ENCODE measurements around the gene WDFY3. TPM values are rescaled to one million over a fixed set of nuclear protein-coding genes. Genes with fewer than 3 reads are reported as not detected.

Gene WDFY3
- total and polyA plus RNA-seq, 3 experiments from 2014 or later = 0.53 to 0.85 TPM; not detected in 1

DNA sequence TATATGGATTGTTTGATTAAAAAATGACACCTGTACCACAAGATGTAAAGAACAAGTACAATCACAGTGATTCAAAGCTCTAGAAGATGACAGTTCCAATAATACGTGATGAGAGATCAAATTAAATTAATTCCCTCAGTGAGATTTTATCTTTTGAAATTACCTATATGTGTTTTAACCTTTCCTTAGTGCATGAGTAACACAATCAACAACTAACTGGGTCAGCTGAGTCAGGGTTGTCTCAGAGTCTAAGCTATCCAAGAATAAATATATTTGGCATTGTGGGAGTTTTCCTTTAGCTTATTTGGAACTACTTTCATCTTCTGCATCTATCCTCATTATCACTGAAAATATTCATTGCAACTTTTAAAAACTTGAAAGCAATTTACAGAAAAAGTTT lies 162.8 kb downstream of the WDFY3 start:
- H3K27me3 Mint-ChIP-seq = no peaks in the 10 kb centered on the region
- H3K27ac Mint-ChIP-seq = no peak overlapping the region
- ChIA-PET CTCF (no interaction called here), POLR2A (no interaction called here)
- H3K27me3 ChIP-seq (ENCODE audit: insufficient read depth, low read length, poor library complexity, severe bottlenecking) = no peaks in the 10 kb centered on the region
- peaks cover 0 to 5% (median 0%) of the 10 kb centered on the region in 5 donors for H3K9me3 Mint-ChIP-seq
- H3K9me3 ChIP-seq (ENCODE audit: low read length) = no peaks in the 10 kb centered on the region
- no peak overlapping the region for H3K4me3 Mint-ChIP-seq
- no peak overlapping the region for H3K27ac ChIP-seq (ENCODE audit: low read depth, low read length)
- H3K4me3 ChIP-seq (ENCODE audit: low read length) = no peak overlapping the region
- H3K36me3 ChIP-seq (ENCODE audit: insufficient read depth, low read length) = no peaks in the 10 kb centered on the region
- no peaks in the 10 kb centered on the region for H3K4me1 ChIP-seq (ENCODE audit: insufficient read depth, low read length)
- H3K36me3 Mint-ChIP-seq = no peaks in the 10 kb centered on the region
- no peak for DNase-seq
- no peaks in the 10 kb centered on the region for H3K4me1 Mint-ChIP-seq

DNA sequence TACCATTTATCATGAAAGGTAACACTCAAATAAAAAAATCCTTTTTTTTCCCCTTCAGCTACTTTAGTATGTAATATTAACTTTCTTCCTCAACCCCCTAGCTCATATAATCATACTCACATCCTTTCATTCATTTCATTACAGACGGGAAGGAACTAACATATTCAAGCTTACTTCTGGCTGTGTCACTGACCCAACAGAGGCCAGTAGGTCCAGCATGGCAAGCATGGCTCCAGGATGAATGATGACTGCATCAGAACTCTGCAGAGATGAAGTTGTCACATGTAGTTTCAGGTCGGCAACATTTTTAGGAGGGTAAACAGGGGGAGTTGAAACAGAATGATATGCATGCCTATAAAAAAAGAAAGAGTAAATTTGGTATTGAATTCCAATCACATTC lies 163.4 kb downstream of the WDFY3 start:
- no peak for DNase-seq
- ChIA-PET CTCF (no interaction called here), POLR2A (no interaction called here)
- H3K4me1 ChIP-seq (ENCODE audit: insufficient read depth, low read length) = no peaks in the 10 kb centered on the region
- Mint-ChIP-seq H3K27ac (peak overlapping the region in 1 of 8 donors; percentile 46), H3K9me3 (peaks cover 0 to 5% (median 0%) of the 10 kb centered on the region in 5 donors), H3K4me3 (no peak overlapping the region), H3K4me1 (no peaks in the 10 kb centered on the region), H3K27me3 (no peaks in the 10 kb centered on the region), H3K36me3 (no peaks in the 10 kb centered on the region)
- H3K4me3 ChIP-seq (ENCODE audit: low read length) = no peak overlapping the region
- no peaks in the 10 kb centered on the region for H3K36me3 ChIP-seq (ENCODE audit: insufficient read depth, low read length)
- no peaks in the 10 kb centered on the region for H3K27me3 ChIP-seq (ENCODE audit: insufficient read depth, low read length, poor library complexity, severe bottlenecking)
- H3K9me3 ChIP-seq (ENCODE audit: low read length) = no peaks in the 10 kb centered on the region
- H3K27ac ChIP-seq (ENCODE audit: low read depth, low read length) = no peak overlapping the region

DNA sequence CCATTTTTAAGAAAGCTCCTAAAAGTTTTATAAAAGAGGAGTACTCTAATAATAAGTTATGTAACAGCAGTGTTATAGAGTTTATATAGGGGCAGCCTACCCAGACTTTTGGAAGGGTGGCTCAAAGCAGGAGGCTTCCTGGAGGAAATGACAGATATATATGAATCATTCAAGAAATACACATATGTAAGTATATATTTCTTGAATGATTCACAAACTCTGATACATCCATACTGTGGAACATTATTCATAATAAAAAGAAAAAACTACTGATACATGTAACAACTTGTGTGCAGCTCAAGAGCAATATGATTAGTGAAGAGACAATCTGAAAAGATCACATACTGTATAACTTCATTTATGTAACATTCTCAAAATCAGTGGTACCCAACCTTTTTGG lies 166.2 kb downstream of the WDFY3 start:
- no peaks in the 10 kb centered on the region for H3K27me3 Mint-ChIP-seq
- Histone ChIP-seq H3K4me1 (ENCODE audit: insufficient read depth, low read length) (no peaks in the 10 kb centered on the region), H3K9me3 (ENCODE audit: low read length) (no peaks in the 10 kb centered on the region), H3K4me3 (ENCODE audit: low read length) (no peak overlapping the region), H3K27ac (ENCODE audit: low read depth, low read length) (no peak overlapping the region), H3K36me3 (ENCODE audit: insufficient read depth, low read length) (no peaks in the 10 kb centered on the region), H3K27me3 (ENCODE audit: insufficient read depth, low read length, poor library complexity, severe bottlenecking) (no peaks in the 10 kb centered on the region)
- ChIA-PET CTCF (no interaction called here), POLR2A (no interaction called here)
- no peak overlapping the region for H3K27ac Mint-ChIP-seq
- no peak for DNase-seq
- H3K4me1 Mint-ChIP-seq = no peaks in the 10 kb centered on the region
- no peak overlapping the region for H3K4me3 Mint-ChIP-seq
- no peaks in the 10 kb centered on the region for H3K36me3 Mint-ChIP-seq
- peaks cover 0 to 4% (median 0%) of the 10 kb centered on the region in 5 donors for H3K9me3 Mint-ChIP-seq

DNA sequence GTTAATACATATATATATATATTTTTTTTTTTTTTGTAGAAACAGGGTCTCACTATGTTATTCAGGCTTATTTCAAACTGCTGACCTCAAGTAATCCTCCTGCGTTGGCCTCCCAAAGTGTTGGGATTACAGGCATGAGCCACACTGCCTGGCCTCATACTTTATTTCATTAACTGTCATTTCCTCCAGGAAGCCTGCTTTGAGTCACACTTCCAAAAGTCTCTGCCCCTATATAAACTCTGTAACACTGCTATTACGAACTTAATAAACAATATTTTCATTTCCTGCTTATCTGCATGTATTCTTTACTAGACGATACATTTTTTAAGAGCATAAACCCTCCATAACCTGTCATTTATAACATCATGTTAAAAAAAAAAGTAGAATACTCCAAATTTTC lies 167.2 kb downstream of the WDFY3 start:
- POLR2A ChIA-PET = no interaction called here

DNA sequence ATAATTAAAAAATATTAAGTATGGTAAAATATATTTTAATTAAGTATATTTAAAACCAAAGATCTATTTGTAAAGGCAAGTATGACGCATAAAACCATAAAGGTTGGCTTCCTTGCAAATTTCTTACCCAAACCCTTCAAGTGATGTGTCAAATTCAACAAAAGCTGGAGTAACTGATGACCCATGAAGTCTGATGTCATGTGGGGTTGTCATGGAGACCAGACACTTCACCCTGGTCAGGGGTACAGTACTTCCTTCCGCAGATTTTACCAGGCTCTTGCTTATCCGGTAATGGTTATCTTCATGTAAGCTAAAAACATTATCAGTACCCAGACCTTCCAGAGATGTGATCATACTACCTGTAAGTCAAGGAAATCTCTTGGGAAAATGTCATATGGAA lies 170.1 kb downstream of the WDFY3 start:
- Mint-ChIP-seq H3K9me3 (peaks cover 0 to 3% (median 0%) of the 10 kb centered on the region in 5 donors), H3K4me1 (no peaks in the 10 kb centered on the region), H3K27ac (no peak overlapping the region), H3K36me3 (no peaks in the 10 kb centered on the region), H3K27me3 (peaks cover 0 to 1% of the 10 kb centered on the region in 2 donors), H3K4me3 (no peak overlapping the region)
- POLR2A ChIA-PET = no interaction called here
- DNase-seq = no peak
- Histone ChIP-seq H3K27me3 (ENCODE audit: insufficient read depth, low read length, poor library complexity, severe bottlenecking) (no peaks in the 10 kb centered on the region), H3K4me1 (ENCODE audit: insufficient read depth, low read length) (no peaks in the 10 kb centered on the region), H3K36me3 (ENCODE audit: insufficient read depth, low read length) (no peaks in the 10 kb centered on the region), H3K4me3 (ENCODE audit: low read length) (no peak overlapping the region), H3K27ac (ENCODE audit: low read depth, low read length) (no peak overlapping the region), H3K9me3 (ENCODE audit: low read length) (no peaks in the 10 kb centered on the region)
- CTCF ChIA-PET = no interaction called here

More for the DNA sequence above, 167.2 kb downstream of the WDFY3 start:
- no peak overlapping the region for H3K27ac Mint-ChIP-seq
- H3K4me1 Mint-ChIP-seq = no peaks in the 10 kb centered on the region
- H3K4me1 ChIP-seq (ENCODE audit: insufficient read depth, low read length) = no peaks in the 10 kb centered on the region
- no peak overlapping the region for H3K27ac ChIP-seq (ENCODE audit: low read depth, low read length)
- CTCF ChIA-PET = no interaction called here
- no peak for DNase-seq
- no peaks in the 10 kb centered on the region for H3K36me3 Mint-ChIP-seq
- H3K27me3 Mint-ChIP-seq = no peaks in the 10 kb centered on the region
- peaks cover 0 to 4% (median 0%) of the 10 kb centered on the region in 5 donors for H3K9me3 Mint-ChIP-seq
- no peaks in the 10 kb centered on the region for H3K36me3 ChIP-seq (ENCODE audit: insufficient read depth, low read length)
- H3K9me3 ChIP-seq (ENCODE audit: low read length) = no peaks in the 10 kb centered on the region
- no peak overlapping the region for H3K4me3 Mint-ChIP-seq
- no peak overlapping the region for H3K4me3 ChIP-seq (ENCODE audit: low read length)
- H3K27me3 ChIP-seq (ENCODE audit: insufficient read depth, low read length, poor library complexity, severe bottlenecking) = no peaks in the 10 kb centered on the region

DNA sequence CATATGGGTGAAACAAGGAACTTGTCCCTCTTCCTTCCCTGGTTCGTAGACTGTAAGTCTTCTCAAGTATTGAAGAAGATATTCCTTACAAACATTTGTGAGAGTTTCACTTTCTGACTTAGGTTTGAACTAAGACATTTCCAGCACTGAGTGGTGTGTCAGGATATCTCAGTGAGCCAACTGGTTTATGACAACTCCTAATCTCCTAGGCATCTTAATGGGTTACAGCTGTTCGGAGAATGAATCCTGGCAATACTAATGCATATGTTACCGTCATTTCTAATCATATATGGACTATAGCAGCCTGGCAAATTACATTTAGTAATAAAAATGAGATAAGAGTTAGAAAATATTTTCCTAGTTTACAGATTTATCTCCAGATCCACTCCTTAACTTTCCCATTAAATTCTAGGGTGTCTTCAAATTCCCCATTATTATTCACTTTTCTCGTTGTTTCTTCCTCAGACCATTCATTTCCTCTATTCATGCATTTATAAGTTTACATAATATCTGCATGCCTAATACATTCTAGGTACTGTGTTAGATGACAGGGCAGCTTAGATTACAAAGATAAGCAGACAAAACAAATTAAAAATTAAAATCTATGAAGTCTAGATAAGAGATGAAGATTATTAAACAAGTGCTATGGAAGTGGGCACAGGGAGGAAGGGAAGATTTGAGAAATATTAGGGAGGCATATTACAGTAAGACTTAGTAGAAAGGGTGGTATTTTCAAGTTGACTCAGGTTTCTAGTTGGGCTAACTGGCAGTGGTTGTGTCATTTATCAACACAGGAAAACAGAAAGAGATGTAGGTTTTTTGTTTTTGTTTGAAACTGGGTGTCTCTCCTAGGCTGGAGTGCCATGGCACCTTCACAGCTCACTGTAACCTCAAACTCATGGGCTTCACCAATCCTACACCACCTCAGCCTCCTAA lies 173.9 kb downstream of the WDFY3 start:
- ChIA-PET CTCF (no interaction called here), POLR2A (no interaction called here)
- Mint-ChIP-seq H3K9me3 (peaks cover 0 to 2% (median 0%) of the 10 kb centered on the region in 5 donors), H3K27ac (no peak overlapping the region), H3K27me3 (peaks cover 0 to 1% of the 10 kb centered on the region in 2 donors), H3K4me1 (no peaks in the 10 kb centered on the region), H3K36me3 (no peaks in the 10 kb centered on the region), H3K4me3 (no peak overlapping the region)
- no peaks in the 10 kb centered on the region for H3K27me3 ChIP-seq (ENCODE audit: insufficient read depth, low read length, poor library complexity, severe bottlenecking)
- H3K27ac ChIP-seq (ENCODE audit: low read depth, low read length) = no peak overlapping the region
- no peak for DNase-seq
- H3K4me1 ChIP-seq (ENCODE audit: insufficient read depth, low read length) = no peaks in the 10 kb centered on the region
- no peaks in the 10 kb centered on the region for H3K9me3 ChIP-seq (ENCODE audit: low read length)
- no peaks in the 10 kb centered on the region for H3K36me3 ChIP-seq (ENCODE audit: insufficient read depth, low read length)
- no peak overlapping the region for H3K4me3 ChIP-seq (ENCODE audit: low read length)

DNA sequence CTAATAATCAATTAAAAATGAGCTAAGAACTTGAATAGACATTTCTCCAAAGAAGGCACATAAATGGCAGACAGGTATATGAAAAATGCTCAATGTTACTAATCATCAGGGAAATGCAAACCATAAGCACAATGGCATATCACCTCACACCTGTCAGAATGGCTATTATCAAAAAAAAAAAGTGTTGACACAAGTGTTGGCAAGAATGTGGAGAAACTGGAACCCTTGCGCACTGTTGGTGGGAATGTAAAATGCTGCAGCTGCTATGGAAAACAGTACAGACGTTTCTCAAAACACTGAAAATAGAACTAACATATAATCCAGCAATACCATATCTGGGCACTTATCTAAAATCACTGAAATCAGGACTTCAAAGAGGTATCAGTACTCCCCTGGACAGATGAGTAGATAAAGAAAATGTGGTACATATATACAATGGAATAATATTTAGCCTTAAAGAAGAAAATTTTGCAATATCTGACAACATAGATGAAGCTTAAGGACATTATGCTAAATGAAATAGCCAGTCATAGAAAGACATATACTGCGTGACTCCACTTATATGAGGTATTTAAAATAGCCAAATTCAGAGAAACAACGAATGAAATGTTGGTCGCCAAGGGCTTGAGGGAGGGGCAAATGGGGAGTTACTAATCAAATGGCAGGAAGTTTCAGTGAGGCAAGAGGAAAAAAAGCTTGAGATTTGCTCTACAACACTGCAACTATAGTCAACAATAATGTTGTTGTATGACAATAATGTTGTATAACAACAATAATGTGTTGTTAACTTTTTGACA lies 175.5 kb downstream of the WDFY3 start:
- H3K4me3 ChIP-seq (ENCODE audit: low read length) = no peak overlapping the region
- CTCF ChIA-PET = no interaction called here

DNA sequence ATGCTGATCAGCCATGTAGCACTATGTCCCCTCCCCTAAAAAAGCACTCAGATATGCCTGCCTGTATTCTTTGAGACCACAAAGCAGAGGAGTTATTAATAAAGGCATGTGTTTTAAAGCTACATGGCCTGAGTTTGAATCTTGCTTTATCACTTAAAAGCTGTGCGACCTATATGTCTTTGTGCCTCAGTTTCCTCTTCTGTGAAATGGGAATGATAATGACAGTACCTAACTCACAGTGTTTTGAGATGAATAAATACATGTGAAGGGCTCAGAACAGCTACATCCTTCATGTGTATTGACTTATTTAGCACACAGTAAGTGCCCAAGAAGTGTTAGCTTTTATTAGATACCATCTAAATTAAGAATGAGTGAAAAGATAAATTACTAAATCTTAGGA lies 180.0 kb downstream of the WDFY3 start:
- Histone ChIP-seq H3K27me3 (ENCODE audit: insufficient read depth, low read length, poor library complexity, severe bottlenecking) (no peaks in the 10 kb centered on the region), H3K36me3 (ENCODE audit: insufficient read depth, low read length) (no peaks in the 10 kb centered on the region), H3K9me3 (ENCODE audit: low read length) (no peaks in the 10 kb centered on the region), H3K4me1 (ENCODE audit: insufficient read depth, low read length) (no peaks in the 10 kb centered on the region), H3K4me3 (ENCODE audit: low read length) (no peak overlapping the region), H3K27ac (ENCODE audit: low read depth, low read length) (no peak overlapping the region)
- no peak for DNase-seq
- ChIA-PET CTCF (no interaction called here), POLR2A (no interaction called here)
- H3K4me3 Mint-ChIP-seq = no peak overlapping the region
- H3K36me3 Mint-ChIP-seq = no peaks in the 10 kb centered on the region
- H3K9me3 Mint-ChIP-seq = peaks cover 0 to 1% (median 0%) of the 10 kb centered on the region in 5 donors
- no peaks in the 10 kb centered on the region for H3K27me3 Mint-ChIP-seq
- no peak overlapping the region for H3K27ac Mint-ChIP-seq
- H3K4me1 Mint-ChIP-seq = no peaks in the 10 kb centered on the region

More for the DNA sequence above, 175.5 kb downstream of the WDFY3 start:
- no peaks in the 10 kb centered on the region for H3K9me3 ChIP-seq (ENCODE audit: low read length)
- no peaks in the 10 kb centered on the region for H3K36me3 ChIP-seq (ENCODE audit: insufficient read depth, low read length)
- Mint-ChIP-seq H3K27me3 (peaks cover 0 to 1% of the 10 kb centered on the region in 2 donors), H3K9me3 (peaks cover 0 to 2% (median 0%) of the 10 kb centered on the region in 5 donors), H3K36me3 (no peaks in the 10 kb centered on the region), H3K27ac (no peak overlapping the region), H3K4me1 (no peaks in the 10 kb centered on the region), H3K4me3 (no peak overlapping the region)
- no peaks in the 10 kb centered on the region for H3K4me1 ChIP-seq (ENCODE audit: insufficient read depth, low read length)
- H3K27ac ChIP-seq (ENCODE audit: low read depth, low read length) = no peak overlapping the region
- POLR2A ChIA-PET = no interaction called here
- H3K27me3 ChIP-seq (ENCODE audit: insufficient read depth, low read length, poor library complexity, severe bottlenecking) = no peaks in the 10 kb centered on the region
- DNase-seq = no peak

Data from CD8-positive, alpha-beta memory T cell (primary cell).